CD4-positive, alpha-beta T cell treated with Interleukin-4 for 1 hour (primary cell): Measurements from ENCODE around the gene RNASE11.
"Not testable (repeated sequence)": the region's sequence is repeated elsewhere in the genome, so short reads cannot be mapped to it uniquely, and the experiment has no call there.

Experiments
- DNase-seq, 2 donors: peaks; one replicate each; pipeline ENCODE4 v3.0.0-alpha.2; 2020 to 2022

RNASE11 gene

DNA sequence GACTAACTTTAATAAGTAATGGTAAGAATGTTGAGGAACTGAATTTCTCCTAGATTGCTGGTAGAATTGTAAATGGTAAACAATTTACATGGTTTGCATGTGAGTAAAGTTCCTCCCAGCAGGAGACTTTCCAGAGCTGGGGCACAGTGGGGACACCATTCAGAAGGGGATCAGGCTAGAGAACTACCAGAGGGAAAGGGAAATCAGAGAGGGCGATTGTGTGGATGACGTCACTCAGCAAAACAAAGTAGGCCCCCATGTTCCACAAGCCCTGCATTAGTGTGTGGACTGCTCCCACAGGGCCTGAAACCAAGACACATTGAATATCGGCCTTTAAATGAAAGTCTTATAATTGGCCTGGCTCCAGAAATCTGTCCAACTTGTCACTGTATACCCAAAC is 9.5 kb downstream of the RNASE11 start:
- DNase-seq = no peak

DNA sequence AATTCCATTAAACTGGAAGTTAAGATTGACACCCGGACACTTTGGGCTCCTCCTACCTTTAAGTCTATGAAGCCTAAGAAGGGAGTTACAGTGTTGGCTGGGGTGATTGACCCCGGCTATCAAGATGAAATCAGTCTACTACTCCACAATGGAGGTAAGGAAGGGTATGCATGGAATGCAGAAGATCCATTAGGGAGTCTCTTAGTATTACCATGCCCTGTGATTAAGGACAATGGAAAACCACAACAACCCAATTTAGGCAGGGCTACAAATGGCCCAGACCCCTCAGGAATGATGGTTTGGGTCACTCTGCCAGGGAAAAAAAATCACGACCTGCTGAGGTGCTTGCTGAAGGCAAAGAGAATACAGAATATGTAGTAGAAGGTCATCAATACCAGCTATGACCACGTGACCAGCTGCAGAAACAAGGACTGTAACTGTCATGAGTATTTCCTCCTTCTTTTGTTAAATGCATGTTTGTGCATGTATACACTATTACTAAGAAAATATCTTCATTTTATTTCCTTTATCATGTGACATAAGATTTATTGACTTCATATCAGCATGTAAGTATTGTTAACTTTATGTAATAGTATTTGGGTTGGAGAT is 15.3 kb downstream of the RNASE11 start:
- DNase-seq = not testable (repeated sequence)

- not testable (repeated sequence) for DNase-seq
Measured at GRCh38 chr14:20570720-20571119, 17.1 kb downstream of the RNASE11 start.

DNA sequence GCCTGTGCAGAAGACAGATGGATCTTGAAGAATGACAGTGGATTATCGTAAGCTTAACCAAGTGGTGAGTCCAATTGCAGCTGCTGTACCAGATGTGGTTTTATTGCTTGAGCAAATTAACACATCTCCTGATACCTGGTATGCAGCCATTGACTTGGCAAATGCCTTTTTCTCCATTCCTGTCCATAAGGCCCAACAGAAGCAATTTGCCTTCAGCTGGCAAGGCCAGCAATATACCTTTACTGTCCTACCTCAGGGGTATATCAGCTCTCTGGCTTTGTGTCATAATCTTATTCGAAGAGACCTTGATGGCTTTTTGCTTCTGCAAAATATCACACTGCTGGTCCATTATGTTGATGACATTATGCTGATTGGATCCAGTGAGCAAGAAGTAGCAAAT is 17.9 kb downstream of the RNASE11 start:
- DNase-seq = not testable (repeated sequence)

DNA sequence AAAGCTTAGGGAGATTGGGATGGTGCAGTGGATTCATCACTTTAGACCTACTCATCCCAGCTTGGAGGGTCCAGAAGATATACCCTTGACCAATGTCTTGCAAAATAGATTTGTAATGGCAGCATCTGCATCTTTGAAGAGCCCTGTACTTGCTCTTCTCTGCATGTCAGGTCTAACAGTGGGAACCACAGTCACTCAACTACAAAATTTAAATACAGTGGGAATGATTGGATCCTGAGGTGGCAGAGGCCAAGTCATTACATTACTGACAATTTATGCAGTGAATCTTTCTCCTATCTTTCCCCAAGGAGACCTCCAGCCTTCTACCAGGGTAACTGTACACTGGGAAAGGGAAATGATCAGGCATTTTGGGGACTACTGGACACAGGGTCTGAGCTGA is 18.7 kb downstream of the RNASE11 start:
- no peak for DNase-seq

- DNase-seq = no peak
Measured at GRCh38 chr14:20568393-20568792, 19.4 kb downstream of the RNASE11 start.

GRCh38 chr14:20567199-20567598 is 20.6 kb downstream of the RNASE11 start:
- DNase-seq = not testable (repeated sequence)

DNA sequence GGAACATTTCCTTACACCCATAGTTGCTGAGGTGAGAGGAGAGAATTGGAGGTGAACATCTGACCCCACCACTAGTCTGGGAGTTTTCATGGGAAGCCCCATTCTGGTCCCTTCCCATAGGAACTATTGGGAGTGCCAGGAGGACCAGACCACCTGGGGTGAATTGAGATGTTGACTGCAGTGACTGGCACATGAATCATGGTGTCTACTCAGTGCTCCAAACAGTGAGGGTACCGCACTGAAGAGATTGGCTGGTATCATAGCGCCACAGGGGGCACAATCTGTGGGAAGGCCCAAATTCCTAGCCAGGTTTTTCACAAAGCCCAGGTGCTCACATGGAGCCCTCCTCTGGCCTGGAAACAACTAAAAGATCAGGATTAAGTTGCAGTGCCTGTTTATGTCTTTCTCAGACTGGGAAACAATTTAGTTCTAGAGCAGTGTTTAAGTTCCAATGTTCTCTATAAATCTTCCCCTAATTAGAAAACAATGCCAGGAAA is 23.3 kb downstream of the RNASE11 start:
- no peak for DNase-seq

- DNase-seq = no peak
Measured at GRCh38 chr14:20563971-20564370, 23.8 kb downstream of the RNASE11 start.

- no peak for DNase-seq
Measured at GRCh38 chr14:20560961-20561360, 26.8 kb downstream of the RNASE11 start, which contains the start of gene RNASE9. RNASE9 (minus strand) TSS chr14:20561047.

DNA sequence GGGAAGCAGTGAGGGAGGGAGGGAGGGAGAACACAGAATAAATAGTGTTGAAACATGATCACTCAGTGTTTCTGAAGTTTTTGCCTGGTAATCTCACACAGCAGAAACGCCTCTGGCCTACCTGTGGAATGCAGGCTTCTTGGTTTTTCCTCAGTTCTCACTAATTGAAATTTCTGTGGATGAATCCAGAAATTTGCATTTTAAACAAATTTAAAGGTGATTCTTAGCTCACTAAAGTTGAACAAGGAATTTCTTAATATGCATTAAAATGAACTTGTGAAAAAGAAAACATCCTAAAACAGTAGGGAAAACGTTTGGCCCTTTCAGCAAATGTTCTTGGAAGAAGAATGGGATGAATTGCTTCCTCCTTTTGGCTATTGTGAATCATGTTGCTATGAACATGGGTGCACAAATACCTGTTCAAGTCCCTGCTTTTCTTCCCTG is 28.3 kb downstream of the RNASE11 start:
- DNase-seq = no peak

GRCh38 chr14:20557212-20557542 is 30.6 kb downstream of the RNASE11 start:
- DNase-seq = no peak

DNA sequence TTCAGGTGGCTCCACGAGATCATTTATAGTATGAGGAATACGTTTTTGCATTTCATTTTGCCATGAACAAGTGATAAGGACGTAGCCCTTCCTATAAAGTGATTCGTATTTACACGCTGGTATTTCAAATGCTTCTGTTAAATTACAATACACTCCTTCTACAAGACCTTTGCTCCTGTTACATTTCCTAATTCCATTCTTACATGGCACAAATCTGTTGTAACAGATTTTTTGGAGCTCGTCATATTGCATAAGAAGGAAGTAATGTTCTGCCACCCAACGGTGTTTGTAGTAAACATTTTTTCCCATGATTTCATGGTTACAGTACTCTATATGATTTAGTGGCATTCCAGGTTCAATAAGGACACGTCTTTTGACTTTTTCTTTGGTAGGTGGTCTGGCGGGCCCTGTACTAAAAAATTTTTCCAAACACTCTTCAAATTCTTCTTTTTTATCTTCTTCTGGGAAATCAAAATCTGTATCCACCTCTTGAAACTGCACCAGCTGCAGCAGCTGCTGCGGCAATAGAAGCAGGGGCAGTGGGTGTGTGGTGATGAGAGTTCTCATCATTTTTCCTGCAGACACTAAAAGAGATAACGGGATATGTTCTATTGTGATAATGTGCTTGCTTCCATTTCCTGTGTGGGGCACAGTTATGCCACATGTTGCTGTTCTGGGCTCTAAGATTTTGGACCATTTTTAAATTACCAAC is 31.1 kb downstream of the RNASE11 start:
- no peak for DNase-seq

- DNase-seq = no peak
Measured at GRCh38 chr14:20555845-20556244, 32.0 kb downstream of the RNASE11 start.

GRCh38 chr14:20553024-20553423 is 34.8 kb downstream of the RNASE11 start:
- DNase-seq = no peak

DNA sequence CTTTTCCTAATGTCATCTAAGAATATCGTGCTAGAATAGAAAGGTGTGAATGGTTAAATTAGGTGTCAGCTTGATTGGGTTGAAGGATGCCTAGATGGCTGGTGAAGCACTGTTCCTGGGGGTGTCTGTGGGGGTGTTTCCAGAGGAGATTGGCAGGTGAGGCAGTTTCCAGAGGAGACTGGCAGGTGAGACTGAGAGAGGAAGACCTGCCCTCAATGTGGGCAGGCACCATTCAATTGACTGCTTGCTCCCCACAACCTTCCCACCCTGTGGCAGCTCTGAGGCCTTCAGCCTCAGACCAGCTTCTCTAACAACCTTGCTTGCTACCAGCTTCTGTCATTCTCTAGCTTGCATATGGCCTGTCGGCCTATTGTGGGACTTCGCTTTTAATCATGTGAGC is 36.2 kb downstream of the RNASE11 start:
- DNase-seq = no peak

DNA sequence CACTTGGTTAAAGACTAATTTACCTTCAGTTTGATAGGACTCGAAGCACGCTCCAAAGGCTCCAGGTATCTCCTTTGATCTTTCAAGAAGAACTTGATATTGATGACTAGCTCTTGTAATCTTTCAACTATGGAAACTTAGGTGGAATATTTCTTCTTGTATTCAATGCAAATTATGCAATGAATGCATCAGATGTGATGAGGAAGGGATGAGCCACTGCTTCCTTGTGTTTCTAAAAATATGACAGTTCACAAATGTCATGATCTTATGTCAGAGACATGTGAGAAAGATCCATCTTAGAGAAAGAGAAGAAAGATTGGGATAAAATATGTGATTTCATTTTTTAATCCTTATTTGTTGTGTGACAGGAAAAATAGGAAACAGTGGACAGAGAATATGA is 36.9 kb downstream of the RNASE11 start:
- DNase-seq = no peak

DNA sequence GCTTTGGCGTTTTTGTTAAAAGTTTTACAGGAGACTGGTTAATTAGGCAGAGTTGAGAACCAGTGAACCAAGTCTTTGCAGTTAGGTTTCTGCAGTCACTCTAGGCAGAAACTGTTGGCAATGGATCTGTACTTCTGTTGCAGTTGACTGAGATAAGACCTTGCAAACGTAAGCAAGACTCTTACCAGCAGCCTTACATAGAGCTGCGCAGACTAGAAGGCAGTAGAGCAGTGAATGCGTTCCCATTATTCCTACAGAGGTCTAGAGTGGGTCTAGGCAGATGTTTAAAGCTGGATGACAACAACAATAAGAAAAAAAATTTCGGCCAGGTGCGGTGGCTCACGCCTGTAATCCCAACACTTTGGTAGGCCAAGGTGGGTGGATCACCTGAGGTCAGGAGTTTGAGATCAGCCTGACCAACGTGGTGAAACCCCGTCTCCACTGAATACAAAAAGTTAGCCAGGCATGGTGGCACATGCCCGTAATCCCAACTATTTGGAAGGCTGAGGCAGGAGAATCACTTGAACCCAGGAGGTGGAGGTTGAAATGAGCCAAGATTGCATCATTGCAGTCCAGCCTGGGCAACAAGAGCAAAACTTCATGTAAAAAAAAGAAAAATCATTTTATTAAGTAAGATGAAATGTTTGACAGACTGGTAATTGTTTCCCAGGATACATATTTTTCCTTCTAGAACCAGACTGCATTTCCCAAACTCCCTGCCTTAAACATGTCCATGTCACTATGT is 39.2 kb downstream of the RNASE11 start:
- no peak for DNase-seq

DNA sequence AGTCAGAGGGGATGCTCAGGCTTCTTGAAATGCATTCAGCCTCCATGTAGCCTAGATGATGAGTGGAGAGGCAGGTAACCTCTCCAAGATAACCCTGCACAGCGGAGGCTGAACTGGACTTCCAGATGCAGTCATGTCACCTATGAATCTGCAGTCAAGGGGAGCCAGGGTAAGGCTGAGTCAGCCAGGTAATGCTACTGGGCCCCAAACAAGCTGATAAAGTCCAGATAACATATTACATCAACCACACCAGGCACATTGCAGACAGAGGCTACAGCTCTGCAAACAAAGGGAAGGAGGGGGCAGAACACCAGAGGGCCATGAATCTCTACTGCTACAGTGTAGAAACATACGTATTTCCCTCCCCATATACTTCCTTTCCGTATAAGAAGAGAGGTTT is 40.9 kb downstream of the RNASE11 start:
- no peak for DNase-seq

GRCh38 chr14:20539906-20540305 is 47.9 kb downstream of the RNASE11 start:
- no peak for DNase-seq
